Esophagus squamous epithelium (tissue), 5 donors: ENCODE data around the gene RRP9. TPM values are rescaled to one million over a fixed set of nuclear protein-coding genes. Genes with fewer than 3 reads are reported as not detected.
A peak's percentile ranks its signal among the peaks of the same experiment; 100 is the strongest.

Experiments
- DNase-seq: peaks from one replicate; lab custom pipeline; 2025; lab: John Stamatoyannopoulos, UW
- H3K27ac ChIP-seq, 4 donors: fragments of 200-600 bp; sonication (generic); one replicate each; pipeline ENCODE4 v1.5.1; 2016 to 2019; ENCODE audit warnings: mild to moderate bottlenecking in 1 of 4
- H3K27me3 ChIP-seq, 4 donors: fragments of 200-600 bp; sonication (generic); 1 replicate in 3 of 4; 2 replicates in 1 of 4; pipeline versions ENCODE4 v1.5.1 to v1.6.0; 2017 to 2021; ENCODE audit warnings: antibody characterized with exemption in 1 of 4
- H3K36me3 ChIP-seq, 3 donors: fragments of 200-600 bp; sonication (generic); one replicate each; pipeline ENCODE4 v1.5.1; 2016 to 2019
- H3K4me1 ChIP-seq, 3 donors: fragments of 200-600 bp; sonication (generic); one replicate each; pipeline ENCODE4 v1.5.1; 2017 to 2019
- H3K4me3 ChIP-seq, 4 donors: fragments of 200-600 bp; sonication (generic); 1 replicate in 3 of 4; 2 replicates in 1 of 4; pipeline ENCODE4 v1.5.1; 2016 to 2019; ENCODE audit warnings: mild to moderate bottlenecking in 2 of 4, moderate library complexity in 1 of 4
- H3K9me3 ChIP-seq, 3 donors: fragments of 200-600 bp; sonication (generic); one replicate each; pipeline ENCODE4 v1.5.1; 2016 to 2019
- POLR2A ChIP-seq, 4 donors: fragments of 450-650 bp; IDR thresholded peaks; one replicate each; pipeline ENCODE4 v1.6.1; 2017; ENCODE audit warnings: antibody characterized with exemption in 4 of 4, mild to moderate bottlenecking in 4 of 4, moderate library complexity in 3 of 4
- WGBS, 2 donors: methylation state at CpG; one replicate each; pipeline ENCODE4 v1.1.5; 2018; 5-methylcytosine and 5-hydroxymethylcytosine counted together
- intact Hi-C: fragments of 100-400 bp; cut with DNase I; formaldehyde crosslinking; loops from one replicate; pipeline ENCODE4 v1.15.0; 2022
- total RNA-seq, 4 donors: library from RNA; depleted of rRNA; stranded (reverse); fragments of >200 nt; gene quantifications; one replicate each; pipeline ENCODE4 v1.1.0, GENCODE V29; 2016
- TF ChIP-seq, protein P1 (sequence below), 6 experiments: fragments of 450-650 bp in 4 of 6; fragments of 200-600 bp in 2 of 6; sonication (generic) in 2 of 6; IDR thresholded peaks; one replicate each; pipeline ENCODE4 v1.5.1; 2016 to 2019; ENCODE audit warnings: antibody characterized with exemption in 6 of 6, mild to moderate bottlenecking in 4 of 6, moderate library complexity in 4 of 6
- donor health status: DM: yes; HTN: yes; CAD: no.

The RRP9 gene
- total RNA-seq, 4 donors from 2014 or later = 11.1 to 30.3 (median 21.3) TPM

DNA sequence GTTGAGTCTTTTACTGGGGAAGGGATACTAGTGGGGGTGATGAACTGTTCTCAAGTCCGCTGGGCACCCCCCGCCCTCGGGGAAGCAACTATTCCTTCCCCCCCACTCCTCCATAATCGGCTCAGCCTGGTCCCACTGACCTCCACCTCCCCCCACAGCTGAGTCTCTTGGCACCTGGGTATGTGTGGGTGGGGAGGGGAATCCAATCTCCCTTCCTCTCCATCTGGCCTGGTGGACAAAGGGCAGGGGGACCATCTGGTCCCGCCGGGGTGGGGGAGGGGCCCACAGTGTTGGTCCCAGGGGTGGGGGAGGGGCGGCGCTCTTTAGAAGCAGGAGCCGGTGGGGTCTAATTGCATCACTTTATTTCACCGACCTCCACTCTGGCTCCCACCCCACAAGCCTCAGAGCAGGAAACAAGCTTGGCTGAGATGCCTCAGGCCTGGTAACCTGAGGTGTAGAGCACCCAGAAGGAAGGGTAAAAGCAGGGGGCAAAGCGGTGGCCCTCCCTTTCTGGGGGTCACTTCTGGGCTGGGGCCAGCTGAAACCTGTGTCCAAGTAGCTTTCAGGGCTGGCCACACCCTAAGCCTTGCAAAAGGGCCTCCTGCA lies 26.6 kb upstream of the RRP9 start:
- no peak for DNase-seq
- intact Hi-C loops = no loop called here
- H3K9me3 ChIP-seq = no peaks in the 10 kb centered on the region
- H3K4me1 ChIP-seq = peaks cover 22 to 89% (median 32%) of the 10 kb centered on the region in 3 donors
- WGBS, 2 donors = 0 to 33% methylated on average over 2 of the region's 11 CpGs
- no peaks in the 10 kb centered on the region for H3K36me3 ChIP-seq
- no peaks in the 10 kb centered on the region for H3K27me3 ChIP-seq
- peak overlapping the region; percentile 60 to 86 (median 78) for H3K4me3 ChIP-seq
- peak overlapping the region; percentile 77 to 95 (median 91) for H3K27ac ChIP-seq
- no peak for TF ChIP-seq POLR2A (IDR thresholded peaks at IDR 0.05)
- TF ChIP-seq, protein P1, sequence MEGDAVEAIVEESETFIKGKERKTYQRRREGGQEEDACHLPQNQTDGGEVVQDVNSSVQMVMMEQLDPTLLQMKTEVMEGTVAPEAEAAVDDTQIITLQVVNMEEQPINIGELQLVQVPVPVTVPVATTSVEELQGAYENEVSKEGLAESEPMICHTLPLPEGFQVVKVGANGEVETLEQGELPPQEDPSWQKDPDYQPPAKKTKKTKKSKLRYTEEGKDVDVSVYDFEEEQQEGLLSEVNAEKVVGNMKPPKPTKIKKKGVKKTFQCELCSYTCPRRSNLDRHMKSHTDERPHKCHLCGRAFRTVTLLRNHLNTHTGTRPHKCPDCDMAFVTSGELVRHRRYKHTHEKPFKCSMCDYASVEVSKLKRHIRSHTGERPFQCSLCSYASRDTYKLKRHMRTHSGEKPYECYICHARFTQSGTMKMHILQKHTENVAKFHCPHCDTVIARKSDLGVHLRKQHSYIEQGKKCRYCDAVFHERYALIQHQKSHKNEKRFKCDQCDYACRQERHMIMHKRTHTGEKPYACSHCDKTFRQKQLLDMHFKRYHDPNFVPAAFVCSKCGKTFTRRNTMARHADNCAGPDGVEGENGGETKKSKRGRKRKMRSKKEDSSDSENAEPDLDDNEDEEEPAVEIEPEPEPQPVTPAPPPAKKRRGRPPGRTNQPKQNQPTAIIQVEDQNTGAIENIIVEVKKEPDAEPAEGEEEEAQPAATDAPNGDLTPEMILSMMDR (IDR thresholded peaks at IDR 0.05) = no peak

DNA sequence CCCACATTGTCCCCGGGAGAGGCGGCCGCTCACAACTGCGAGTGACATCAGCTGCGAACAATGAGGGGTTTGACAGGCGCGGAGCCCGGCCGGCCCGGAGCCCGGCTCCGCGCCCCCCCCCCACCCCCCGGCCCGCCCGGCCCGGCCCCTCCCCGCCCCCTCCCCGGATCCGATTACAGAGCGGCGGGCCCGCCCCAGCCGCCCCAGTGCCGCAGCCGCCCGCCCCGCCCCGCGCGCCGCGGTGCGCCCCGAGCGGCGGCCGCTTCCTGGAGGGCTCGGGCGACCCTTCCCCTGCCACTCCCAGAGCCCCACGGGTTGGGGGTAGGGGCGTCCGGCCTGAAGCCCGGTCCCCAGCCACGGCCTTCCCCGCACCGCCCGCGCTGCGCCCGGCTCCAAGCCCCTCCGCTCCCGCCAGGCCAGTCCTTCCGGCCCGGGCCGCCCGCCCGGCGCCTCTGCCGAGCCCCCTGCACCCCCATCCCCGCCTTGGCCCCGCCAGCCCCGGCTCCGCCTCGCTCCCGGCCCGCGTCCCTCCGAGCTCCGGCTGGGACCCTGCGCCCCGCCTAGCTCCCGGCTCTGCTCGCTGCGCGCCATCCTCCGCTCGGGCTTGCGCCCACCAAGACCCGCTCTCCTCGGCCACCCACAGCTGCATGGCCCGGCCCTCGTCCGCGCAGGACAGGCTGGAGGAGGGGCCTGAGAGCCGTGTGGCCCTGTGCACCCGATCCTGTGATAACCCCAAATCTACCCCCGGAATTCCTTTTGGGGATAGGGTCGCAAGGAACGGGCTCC lies 25.9 kb upstream of the RRP9 start, which contains the start of gene PCBP4:
Gene PCBP4, minus strand, starts transcription at position 71 of the 786 bp plus-strand sequence. CDS start 6,214 bp downstream, outside the sequence.
- WGBS, 2 donors = 0% methylated on average over 18 of the region's 90 CpGs; no CpG with 5 or more reads in 1 of the 2 donors
- peak within 1 kb of the TSS; percentile 85 to 95 (median 91) for H3K27ac ChIP-seq
- H3K4me1 ChIP-seq = peaks cover 22 to 89% (median 29%) of the 10 kb centered on the region in 3 donors
- H3K27me3 ChIP-seq = no peaks in the 10 kb centered on the region
- H3K4me3 ChIP-seq = peak within 1 kb of the TSS; percentile 60 to 86 (median 78)
- no peaks in the 10 kb centered on the region for H3K36me3 ChIP-seq
- intact Hi-C loops = no loop called here
- no peak for DNase-seq
- TF ChIP-seq, protein P1 (IDR thresholded peaks at IDR 0.05) = no peak
- peak in 2 of 4 donors; percentile 27 to 72 for TF ChIP-seq POLR2A (IDR thresholded peaks at IDR 0.05)
- no peaks in the 10 kb centered on the region for H3K9me3 ChIP-seq

DNA sequence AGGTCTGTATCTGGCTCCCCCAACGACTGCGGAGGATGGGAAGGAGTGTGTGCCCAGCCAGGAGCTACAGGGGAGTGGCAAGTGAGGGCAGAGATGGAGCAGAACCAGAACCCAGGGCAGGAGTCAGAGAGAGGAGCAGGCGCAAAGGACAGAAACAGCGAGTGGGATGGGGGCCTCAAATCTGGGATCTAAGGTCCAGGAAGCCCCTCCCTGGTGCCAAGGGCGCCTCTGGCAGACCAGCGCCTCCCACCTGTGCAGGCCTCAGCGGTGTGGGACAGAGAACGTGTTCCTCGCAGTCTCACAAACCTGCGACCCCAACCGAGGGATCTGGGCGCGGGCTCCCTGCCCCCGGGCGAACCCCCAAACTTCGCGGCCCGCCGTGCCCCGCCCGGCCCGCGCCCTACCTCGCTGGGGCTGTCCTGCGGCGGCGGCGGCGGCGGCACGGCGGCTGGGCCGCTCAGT lies 25.2 kb upstream of the RRP9 start:
- Histone ChIP-seq H3K27me3 (no peaks in the 10 kb centered on the region), H3K36me3 (no peaks in the 10 kb centered on the region), H3K9me3 (no peaks in the 10 kb centered on the region), H3K27ac (peak overlapping the region; percentile 85 to 95 (median 91)), H3K4me3 (peak overlapping the region; percentile 60 to 86 (median 78)), H3K4me1 (peaks cover 22 to 89% (median 28%) of the 10 kb centered on the region in 3 donors)
- no peak for TF ChIP-seq POLR2A (IDR thresholded peaks at IDR 0.05)
- TF ChIP-seq, protein P1 (IDR thresholded peaks at IDR 0.05) = peak in 1 of 6 experiments; percentile 7
- intact Hi-C loops = no loop called here
- 17% methylated on average over 5 to 9 of the region's 33 CpGs for WGBS, 2 donors
- no peak for DNase-seq

DNA sequence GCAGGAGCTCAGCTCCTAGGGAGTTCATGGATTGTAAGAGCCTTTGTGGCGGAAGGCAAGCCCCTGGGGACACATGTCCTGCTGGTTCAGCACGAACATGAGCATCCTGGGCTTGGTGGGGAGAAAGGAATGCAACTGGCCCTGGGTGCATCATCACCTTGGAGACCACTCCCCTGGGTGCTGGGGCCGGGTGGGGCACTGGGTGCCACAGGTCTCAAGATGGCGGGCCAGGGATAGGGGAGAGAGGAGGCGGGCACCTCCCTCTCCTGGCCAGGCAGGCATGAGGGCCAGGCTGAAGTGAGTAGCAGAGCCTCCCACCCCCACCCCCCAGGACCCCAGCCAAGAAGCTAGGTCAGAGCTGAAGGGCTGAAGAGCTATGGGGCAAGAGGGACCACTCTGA lies 24.8 kb upstream of the RRP9 start:
- 71 to 80% methylated on average over 2 of the region's 5 CpGs for WGBS, 2 donors

More for the DNA sequence above, 24.8 kb upstream of the RRP9 start:
- Histone ChIP-seq H3K27ac (peak overlapping the region in 3 of 4 donors; percentile 85 to 95 (median 90)), H3K4me1 (peaks cover 22 to 91% (median 28%) of the 10 kb centered on the region in 3 donors), H3K36me3 (no peaks in the 10 kb centered on the region), H3K4me3 (peak overlapping the region; percentile 60 to 86 (median 78)), H3K27me3 (no peaks in the 10 kb centered on the region), H3K9me3 (no peaks in the 10 kb centered on the region)
- no peak for DNase-seq
- intact Hi-C loops = no loop called here
- TF ChIP-seq, protein P1 (IDR thresholded peaks at IDR 0.05) = no peak
- TF ChIP-seq POLR2A (IDR thresholded peaks at IDR 0.05) = no peak
